GM19023 (cell line): ENCODE measurements around the gene PRKCA.

Source experiments
- ATAC-seq: cut with Tn5 transposase; IDR thresholded peaks from one replicate; pipeline ENCODE4 v1.9.1; 2021; ENCODE audit warnings: mild to moderate bottlenecking, moderate library complexity; ENCODE audit not compliant: unreplicated experiment

Gene PRKCA

GRCh38 chr17:66564992-66565465, 262.6 kb downstream of the PRKCA start:
- no peak for ATAC-seq

- ATAC-seq, result no peak
Measured at GRCh38 chr17:66567234-66568170, 265.1 kb downstream of the PRKCA start.

- ATAC-seq, result no peak
Measured at GRCh38 chr17:66569572-66569971, 267.2 kb downstream of the PRKCA start.

- no peak for ATAC-seq
Measured at GRCh38 chr17:66570447-66571195, 268.2 kb downstream of the PRKCA start.

- ATAC-seq, result no peak
Measured at GRCh38 chr17:66571745-66572144, 269.3 kb downstream of the PRKCA start.

- ATAC-seq, result no peak
Measured at GRCh38 chr17:66573078-66573477, 270.7 kb downstream of the PRKCA start.

- no peak for ATAC-seq
Measured at GRCh38 chr17:66574123-66574522, 271.7 kb downstream of the PRKCA start.

GRCh38 chr17:66576473-66576872, 274.1 kb downstream of the PRKCA start:
- no peak for ATAC-seq

GRCh38 chr17:66577041-66577440, 274.6 kb downstream of the PRKCA start:
- ATAC-seq, result no peak

GRCh38 chr17:66578781-66579489, 276.5 kb downstream of the PRKCA start:
- ATAC-seq, result no peak

GRCh38 chr17:66579556-66579955, 277.1 kb downstream of the PRKCA start:
- no peak for ATAC-seq

GRCh38 chr17:66580184-66580955, 278.0 kb downstream of the PRKCA start:
- ATAC-seq, result no peak

GRCh38 chr17:66580956-66581391, 278.6 kb downstream of the PRKCA start:
- ATAC-seq, result no peak

- no peak for ATAC-seq
Measured at GRCh38 chr17:66582373-66583111, 280.1 kb downstream of the PRKCA start.

GRCh38 chr17:66583112-66583748, 280.8 kb downstream of the PRKCA start:
- no peak for ATAC-seq

GRCh38 chr17:66584927-66585326, 282.5 kb downstream of the PRKCA start:
- no peak for ATAC-seq

GRCh38 chr17:66585472-66585871, 283.1 kb downstream of the PRKCA start:
- no peak for ATAC-seq

- ATAC-seq, result no peak
Measured at GRCh38 chr17:66589892-66590291, 287.5 kb downstream of the PRKCA start.

GRCh38 chr17:66593116-66593515, 290.7 kb downstream of the PRKCA start:
- ATAC-seq, result no peak
